T-helper 17 cell (primary cell): ENCODE results near the gene FCN3. TPM values are rescaled to one million over a fixed set of nuclear protein-coding genes. Genes with fewer than 3 reads are reported as not detected.

ENCODE experiments used
- ATAC-seq: fragments of 150-1000 bp; cut with Tn5 transposase; 2 replicates; pipeline ENCODE4 v1.10.0; 2021; ENCODE audit warnings: mild to moderate bottlenecking, moderate library complexity
- DNase-seq, 3 donors: peaks; one replicate each; pipeline versions ENCODE4 v3.0.0 to v3.0.0-alpha.2; 2020 to 2021
- H3K9me3 ChIP-seq: one replicate; pipeline ENCODE4 v1.7.0; 2013; ENCODE audit warnings: low read length, mild to moderate bottlenecking; ENCODE audit not compliant: control insufficient read depth, poor library complexity, severe bottlenecking
- H3K27ac Mint-ChIP-seq: one replicate; pipeline ENCODE4 v1.8.0; 2022; ENCODE audit warnings: mild to moderate bottlenecking, moderate library complexity, mixed read lengths
- H3K27me3 Mint-ChIP-seq: one replicate; pipeline ENCODE4 v1.8.0; 2022; ENCODE audit warnings: mixed read lengths
- H3K36me3 Mint-ChIP-seq: one replicate; pipeline ENCODE4 v1.8.0; 2022; ENCODE audit warnings: low read depth, mixed read lengths
- H3K4me1 Mint-ChIP-seq: one replicate; pipeline ENCODE4 v1.8.0; 2022; ENCODE audit warnings: mild to moderate bottlenecking, mixed read lengths
- H3K4me3 Mint-ChIP-seq: one replicate; pipeline ENCODE4 v1.8.0; 2022; ENCODE audit warnings: mild to moderate bottlenecking, moderate library complexity, mixed read lengths
- total RNA-seq, 4 donors: library from RNA in 2 of 4; stranded (reverse) in 2 of 4; gene quantifications; one replicate each; pipeline ENCODE4 v1.2.3 and lab custom pipeline; 2022 to 2026

Gene FCN3
- total RNA-seq, 2 donors from 2014 or later: not detected

- peak overlapping the region; percentile 67 for H3K27ac Mint-ChIP-seq
- H3K27me3 Mint-ChIP-seq: no peaks in the 10 kb centered on the region
- H3K9me3 ChIP-seq: no peaks in the 10 kb centered on the region
- DNase-seq: peak; percentile 39 to 76 (median 74)
- H3K4me1 Mint-ChIP-seq: peaks cover 35% of the 10 kb centered on the region
- peak; percentile 71 for ATAC-seq
- no peaks in the 10 kb centered on the region for H3K36me3 Mint-ChIP-seq
- H3K4me3 Mint-ChIP-seq: peak overlapping the region; percentile 95
These were observed 9.1 kb downstream of the FCN3 start for GRCh38 chr1:27365372-27366112.

DNA sequence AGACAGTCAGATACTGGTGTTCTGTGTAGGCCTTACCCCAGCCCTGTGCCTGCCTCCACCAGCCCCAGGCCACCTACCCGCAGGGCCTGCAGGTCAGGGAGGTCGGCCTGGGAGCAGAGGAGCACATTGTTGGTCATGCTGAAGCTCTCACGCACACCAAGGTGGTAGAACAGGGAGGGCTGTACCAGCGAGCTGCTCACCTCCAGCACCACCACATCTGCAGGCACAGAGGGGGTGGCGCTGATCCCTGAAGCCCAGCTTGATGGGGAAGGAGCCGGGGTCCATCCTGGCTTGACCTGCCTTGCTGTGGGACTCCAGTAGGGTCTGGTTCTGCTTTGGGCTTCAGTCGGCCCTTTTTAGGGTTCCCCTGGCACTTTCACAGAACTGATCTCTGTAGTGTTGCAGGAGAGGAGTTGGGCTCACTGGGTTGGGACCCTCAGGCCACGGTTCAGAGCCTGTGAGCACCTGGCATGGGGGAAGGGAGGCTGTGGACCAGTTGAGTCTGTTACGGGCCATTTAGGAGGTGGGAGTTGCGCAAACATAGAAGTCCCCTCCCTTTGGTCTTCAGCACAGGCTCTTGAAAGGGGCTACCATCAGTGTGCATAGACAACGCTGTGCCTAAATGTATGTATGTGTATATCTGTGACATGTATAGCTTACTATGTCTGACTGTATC lies 9.8 kb downstream of the FCN3 start:
- H3K27me3 Mint-ChIP-seq: no peaks in the 10 kb centered on the region
- H3K4me1 Mint-ChIP-seq: peaks cover 40% of the 10 kb centered on the region
- no peak overlapping the region for H3K27ac Mint-ChIP-seq
- no peaks in the 10 kb centered on the region for H3K36me3 Mint-ChIP-seq
- DNase-seq (no peak), ATAC-seq (no peak)
- H3K4me3 Mint-ChIP-seq: peak overlapping the region; percentile 95
- H3K9me3 ChIP-seq: no peaks in the 10 kb centered on the region

- no peak for ATAC-seq
- no peaks in the 10 kb centered on the region for H3K27me3 Mint-ChIP-seq
- H3K4me1 Mint-ChIP-seq: peaks cover 41% of the 10 kb centered on the region
- no peak overlapping the region for H3K27ac Mint-ChIP-seq
- H3K9me3 ChIP-seq: no peaks in the 10 kb centered on the region
- H3K4me3 Mint-ChIP-seq: no peak overlapping the region
- no peak for DNase-seq
- H3K36me3 Mint-ChIP-seq: peaks cover under 1% of the 10 kb centered on the region
These were observed 10.6 kb downstream of the FCN3 start for GRCh38 chr1:27363766-27364695.

GRCh38 chr1:27361553-27361952 lies 13.1 kb downstream of the FCN3 start:
- ATAC-seq (no peak), DNase-seq (no peak)
- Mint-ChIP-seq H3K36me3 (peaks cover 2% of the 10 kb centered on the region), H3K27me3 (no peaks in the 10 kb centered on the region), H3K27ac (no peak overlapping the region), H3K4me1 (peaks cover 43% of the 10 kb centered on the region), H3K4me3 (peak overlapping the region; percentile 92)
- no peaks in the 10 kb centered on the region for H3K9me3 ChIP-seq

DNA sequence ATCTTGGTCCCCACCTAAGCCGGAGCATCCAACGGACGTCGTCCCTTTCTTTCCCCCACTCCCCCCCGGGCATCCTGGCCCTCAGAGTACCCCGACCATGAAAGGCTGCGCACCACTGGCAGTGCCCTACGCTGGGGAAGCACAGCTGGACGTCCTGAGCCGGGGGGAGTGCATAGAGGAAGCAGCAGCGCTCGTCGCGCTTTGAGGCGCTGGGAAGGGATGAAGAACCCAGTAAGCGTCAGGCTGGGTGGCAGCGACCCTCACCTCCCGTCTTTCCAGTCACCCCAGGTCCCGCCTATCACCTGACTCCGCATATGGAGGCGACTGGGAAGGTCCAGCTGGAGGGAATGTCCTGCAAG lies 13.6 kb downstream of the FCN3 start:
- Mint-ChIP-seq H3K4me1 (peaks cover 45% of the 10 kb centered on the region), H3K36me3 (peaks cover 2% of the 10 kb centered on the region), H3K27ac (no peak overlapping the region), H3K27me3 (no peaks in the 10 kb centered on the region), H3K4me3 (peak overlapping the region; percentile 92)
- DNase-seq: no peak
- no peak for ATAC-seq
- no peaks in the 10 kb centered on the region for H3K9me3 ChIP-seq

GRCh38 chr1:27360159-27361043 lies 14.2 kb downstream of the FCN3 start:
- DNase-seq: peak in 2 of 3 donors; percentile 59 to 64
- H3K4me3 Mint-ChIP-seq: peak overlapping the region; percentile 92
- H3K36me3 Mint-ChIP-seq: peaks cover 2% of the 10 kb centered on the region
- H3K27me3 Mint-ChIP-seq: no peaks in the 10 kb centered on the region
- peak overlapping the region; percentile 77 for H3K27ac Mint-ChIP-seq
- peak; percentile 31 for ATAC-seq
- peaks cover 46% of the 10 kb centered on the region for H3K4me1 Mint-ChIP-seq
- no peaks in the 10 kb centered on the region for H3K9me3 ChIP-seq

GRCh38 chr1:27359822-27360158 lies 14.8 kb downstream of the FCN3 start:
- Mint-ChIP-seq H3K4me1 (peaks cover 41% of the 10 kb centered on the region), H3K27me3 (no peaks in the 10 kb centered on the region), H3K36me3 (peaks cover 2% of the 10 kb centered on the region), H3K27ac (peak overlapping the region; percentile 77), H3K4me3 (peak overlapping the region; percentile 92)
- no peaks in the 10 kb centered on the region for H3K9me3 ChIP-seq
- ATAC-seq (no peak), DNase-seq (no peak)

DNA sequence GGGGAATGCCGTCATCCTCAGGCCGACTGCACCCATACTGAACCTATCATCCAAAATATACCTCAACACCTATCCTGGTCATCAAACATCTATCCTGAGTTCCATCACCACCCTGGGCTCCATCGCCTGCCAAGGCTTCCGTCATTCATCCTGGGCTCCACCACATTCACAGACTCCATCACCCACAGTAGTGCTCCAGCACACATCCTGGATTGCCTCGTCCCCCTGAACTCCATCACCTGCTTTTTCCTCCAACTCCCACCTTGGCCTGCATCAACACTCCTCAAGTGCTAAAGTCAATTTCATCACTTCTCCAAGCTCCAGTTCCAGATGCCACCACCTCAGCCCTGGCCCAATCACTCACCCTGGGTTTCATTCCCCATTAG lies 15.7 kb downstream of the FCN3 start:
- Mint-ChIP-seq H3K27me3 (no peaks in the 10 kb centered on the region), H3K27ac (no peak overlapping the region), H3K36me3 (peaks cover 2% of the 10 kb centered on the region), H3K4me3 (peak overlapping the region; percentile 92), H3K4me1 (peaks cover 41% of the 10 kb centered on the region)
- H3K9me3 ChIP-seq: no peaks in the 10 kb centered on the region
- DNase-seq (no peak), ATAC-seq (no peak)

GRCh38 chr1:27358038-27358927 lies 16.3 kb downstream of the FCN3 start:
- H3K9me3 ChIP-seq: no peaks in the 10 kb centered on the region
- H3K27ac Mint-ChIP-seq: peak overlapping the region; percentile 75
- H3K4me1 Mint-ChIP-seq: peaks cover 41% of the 10 kb centered on the region
- no peak overlapping the region for H3K4me3 Mint-ChIP-seq
- no peaks in the 10 kb centered on the region for H3K27me3 Mint-ChIP-seq
- peaks cover 2% of the 10 kb centered on the region for H3K36me3 Mint-ChIP-seq
- ATAC-seq (no peak), DNase-seq (no peak)

DNA sequence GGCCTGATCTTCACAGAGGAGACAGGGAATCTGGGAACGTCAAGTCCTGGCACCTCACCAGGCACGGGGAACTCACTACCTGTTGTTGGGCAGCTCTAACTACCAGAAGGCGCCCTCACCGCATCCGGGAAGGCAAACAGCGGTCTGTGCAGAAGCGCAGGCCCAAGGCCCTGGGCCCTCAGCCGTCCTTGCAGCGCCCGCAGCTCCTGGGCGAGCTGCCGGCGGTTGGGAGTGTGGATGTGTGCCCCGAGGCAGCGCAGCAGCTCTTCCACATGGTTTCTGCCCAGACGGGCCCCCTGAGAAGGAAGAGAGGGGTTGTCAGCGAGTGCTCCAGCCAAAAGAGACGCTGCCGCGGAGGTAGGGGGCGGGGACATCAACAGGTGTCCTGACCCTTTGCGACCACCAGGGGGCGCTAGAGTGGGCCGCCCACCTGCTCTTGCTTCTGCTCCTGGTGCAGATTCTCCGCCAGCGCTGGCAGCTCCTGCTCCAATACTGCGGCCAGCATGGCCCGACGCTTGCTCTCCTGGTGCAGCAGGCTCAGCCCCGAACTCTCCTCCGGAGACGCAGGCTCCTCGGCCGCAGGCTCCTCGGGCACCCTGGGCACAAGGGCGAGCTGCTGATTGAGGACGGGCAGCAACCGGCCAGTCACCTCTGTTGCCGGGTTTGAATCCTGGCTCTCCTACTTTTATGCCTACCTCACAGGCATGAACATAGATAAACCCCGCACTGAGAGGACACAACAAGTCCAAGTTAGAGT lies 17.2 kb downstream of the FCN3 start:
- DNase-seq (peak; percentile 66 to 72 (median 72)), ATAC-seq (peak; percentile 86)
- H3K4me1 Mint-ChIP-seq: peaks cover 39% of the 10 kb centered on the region
- peaks cover 2% of the 10 kb centered on the region for H3K36me3 Mint-ChIP-seq
- no peaks in the 10 kb centered on the region for H3K27me3 Mint-ChIP-seq
- no peaks in the 10 kb centered on the region for H3K9me3 ChIP-seq
- peak overlapping the region; percentile 75 for H3K27ac Mint-ChIP-seq
- H3K4me3 Mint-ChIP-seq: peak overlapping the region; percentile 84

- peak overlapping the region; percentile 84 for H3K4me3 Mint-ChIP-seq
- H3K27ac Mint-ChIP-seq: peak overlapping the region; percentile 75
- H3K27me3 Mint-ChIP-seq: no peaks in the 10 kb centered on the region
- no peaks in the 10 kb centered on the region for H3K9me3 ChIP-seq
- peaks cover 37% of the 10 kb centered on the region for H3K4me1 Mint-ChIP-seq
- DNase-seq (peak in 1 of 3 donors; percentile 44), ATAC-seq (peak; percentile 39)
- peaks cover 2% of the 10 kb centered on the region for H3K36me3 Mint-ChIP-seq
These were observed 17.9 kb downstream of the FCN3 start for GRCh38 chr1:27356619-27357280.
